ENCODE data around the gene NUP188. TPM values are rescaled to one million over a fixed set of nuclear protein-coding genes. Genes with fewer than 3 reads are reported as not detected.

The NUP188 gene
- total RNA-seq, 1 donor from 2014 or later = 63.6 TPM

DNA sequence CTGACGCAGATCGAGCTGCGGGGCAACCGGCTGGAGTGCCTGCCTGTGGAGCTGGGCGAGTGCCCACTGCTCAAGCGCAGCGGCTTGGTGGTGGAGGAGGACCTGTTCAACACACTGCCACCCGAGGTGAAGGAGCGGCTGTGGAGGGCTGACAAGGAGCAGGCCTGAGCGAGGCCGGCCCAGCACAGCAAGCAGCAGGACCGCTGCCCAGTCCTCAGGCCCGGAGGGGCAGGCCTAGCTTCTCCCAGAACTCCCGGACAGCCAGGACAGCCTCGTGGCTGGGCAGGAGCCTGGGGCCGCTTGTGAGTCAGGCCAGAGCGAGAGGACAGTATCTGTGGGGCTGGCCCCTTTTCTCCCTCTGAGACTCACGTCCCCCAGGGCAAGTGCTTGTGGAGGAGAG, 31.3 kb upstream of the NUP188 start:
- H3K27me3 Mint-ChIP-seq (ENCODE audit: unreplicated experiment) = peaks cover 18% of the 10 kb centered on the region
- H3K9me3 Mint-ChIP-seq (ENCODE audit: unreplicated experiment) = peaks cover 10% of the 10 kb centered on the region
- no peak overlapping the region for H3K27ac Mint-ChIP-seq (ENCODE audit: unreplicated experiment)
- no peak for DNase-seq
- H3K4me3 Mint-ChIP-seq (ENCODE audit: unreplicated experiment) = no peak overlapping the region
- TF ChIP-seq, protein P1, sequence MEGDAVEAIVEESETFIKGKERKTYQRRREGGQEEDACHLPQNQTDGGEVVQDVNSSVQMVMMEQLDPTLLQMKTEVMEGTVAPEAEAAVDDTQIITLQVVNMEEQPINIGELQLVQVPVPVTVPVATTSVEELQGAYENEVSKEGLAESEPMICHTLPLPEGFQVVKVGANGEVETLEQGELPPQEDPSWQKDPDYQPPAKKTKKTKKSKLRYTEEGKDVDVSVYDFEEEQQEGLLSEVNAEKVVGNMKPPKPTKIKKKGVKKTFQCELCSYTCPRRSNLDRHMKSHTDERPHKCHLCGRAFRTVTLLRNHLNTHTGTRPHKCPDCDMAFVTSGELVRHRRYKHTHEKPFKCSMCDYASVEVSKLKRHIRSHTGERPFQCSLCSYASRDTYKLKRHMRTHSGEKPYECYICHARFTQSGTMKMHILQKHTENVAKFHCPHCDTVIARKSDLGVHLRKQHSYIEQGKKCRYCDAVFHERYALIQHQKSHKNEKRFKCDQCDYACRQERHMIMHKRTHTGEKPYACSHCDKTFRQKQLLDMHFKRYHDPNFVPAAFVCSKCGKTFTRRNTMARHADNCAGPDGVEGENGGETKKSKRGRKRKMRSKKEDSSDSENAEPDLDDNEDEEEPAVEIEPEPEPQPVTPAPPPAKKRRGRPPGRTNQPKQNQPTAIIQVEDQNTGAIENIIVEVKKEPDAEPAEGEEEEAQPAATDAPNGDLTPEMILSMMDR (IDR thresholded peaks at IDR 0.05; ENCODE audit: partially characterized antibody, unreplicated experiment) = no peak
- H3K36me3 Mint-ChIP-seq (ENCODE audit: unreplicated experiment) = no peaks in the 10 kb centered on the region
- peaks cover 16% of the 10 kb centered on the region for H3K4me1 Mint-ChIP-seq (ENCODE audit: low read depth, unreplicated experiment)

DNA sequence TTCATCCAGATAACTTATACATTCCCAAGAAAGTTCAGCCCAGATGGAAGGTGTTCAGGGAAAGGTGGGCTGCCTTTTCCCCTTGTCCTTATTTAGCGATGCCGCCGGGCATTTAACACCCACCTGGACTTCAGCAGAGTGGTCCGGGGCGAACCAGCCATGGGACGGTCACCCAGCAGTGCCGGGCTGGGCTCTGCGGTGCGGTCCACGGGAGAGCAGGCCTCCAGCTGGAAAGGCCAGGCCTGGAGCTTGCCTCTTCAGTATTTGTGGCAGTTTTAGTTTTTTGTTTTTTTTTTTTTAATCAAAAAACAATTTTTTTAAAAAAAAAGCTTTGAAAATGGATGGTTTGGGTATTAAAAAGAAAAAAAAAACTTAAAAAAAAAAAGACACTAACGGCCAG, 30.8 kb upstream of the NUP188 start:
- H3K9me3 Mint-ChIP-seq (ENCODE audit: unreplicated experiment) = peaks cover 10% of the 10 kb centered on the region
- H3K36me3 Mint-ChIP-seq (ENCODE audit: unreplicated experiment) = no peaks in the 10 kb centered on the region
- no peak for DNase-seq
- TF ChIP-seq, protein P1 (IDR thresholded peaks at IDR 0.05; ENCODE audit: partially characterized antibody, unreplicated experiment) = no peak
- peaks cover 19% of the 10 kb centered on the region for H3K4me1 Mint-ChIP-seq (ENCODE audit: low read depth, unreplicated experiment)
- H3K4me3 Mint-ChIP-seq (ENCODE audit: unreplicated experiment) = no peak overlapping the region
- peaks cover 18% of the 10 kb centered on the region for H3K27me3 Mint-ChIP-seq (ENCODE audit: unreplicated experiment)
- H3K27ac Mint-ChIP-seq (ENCODE audit: unreplicated experiment) = no peak overlapping the region

DNA sequence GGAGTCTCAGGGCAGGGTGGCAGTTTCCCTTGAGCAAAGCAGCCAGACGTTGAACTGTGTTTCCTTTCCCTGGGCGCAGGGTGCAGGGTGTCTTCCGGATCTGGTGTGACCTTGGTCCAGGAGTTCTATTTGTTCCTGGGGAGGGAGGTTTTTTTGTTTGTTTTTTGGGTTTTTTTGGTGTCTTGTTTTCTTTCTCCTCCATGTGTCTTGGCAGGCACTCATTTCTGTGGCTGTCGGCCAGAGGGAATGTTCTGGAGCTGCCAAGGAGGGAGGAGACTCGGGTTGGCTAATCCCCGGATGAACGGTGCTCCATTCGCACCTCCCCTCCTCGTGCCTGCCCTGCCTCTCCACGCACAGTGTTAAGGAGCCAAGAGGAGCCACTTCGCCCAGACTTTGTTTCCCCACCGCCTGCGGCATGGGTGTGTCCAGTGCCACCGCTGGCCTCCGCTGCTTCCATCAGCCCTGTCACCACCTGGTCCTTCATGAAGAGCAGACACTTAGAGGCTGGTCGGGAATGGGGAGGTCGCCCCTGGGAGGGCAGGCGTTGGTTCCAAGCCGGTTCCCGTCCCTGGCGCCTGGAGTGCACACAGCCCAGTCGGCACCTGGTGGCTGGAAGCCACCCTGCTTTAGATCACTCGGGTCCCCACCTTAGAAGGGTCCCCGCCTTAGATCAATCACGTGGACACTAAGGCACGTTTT, 30.2 kb upstream of the NUP188 start:
- peaks cover 10% of the 10 kb centered on the region for H3K9me3 Mint-ChIP-seq (ENCODE audit: unreplicated experiment)
- peaks cover 22% of the 10 kb centered on the region for H3K4me1 Mint-ChIP-seq (ENCODE audit: low read depth, unreplicated experiment)
- no peak overlapping the region for H3K27ac Mint-ChIP-seq (ENCODE audit: unreplicated experiment)
- no peak overlapping the region for H3K4me3 Mint-ChIP-seq (ENCODE audit: unreplicated experiment)
- H3K36me3 Mint-ChIP-seq (ENCODE audit: unreplicated experiment) = no peaks in the 10 kb centered on the region
- peaks cover 18% of the 10 kb centered on the region for H3K27me3 Mint-ChIP-seq (ENCODE audit: unreplicated experiment)
- TF ChIP-seq, protein P1 (IDR thresholded peaks at IDR 0.05; ENCODE audit: partially characterized antibody, unreplicated experiment) = no peak
- no peak for DNase-seq

DNA sequence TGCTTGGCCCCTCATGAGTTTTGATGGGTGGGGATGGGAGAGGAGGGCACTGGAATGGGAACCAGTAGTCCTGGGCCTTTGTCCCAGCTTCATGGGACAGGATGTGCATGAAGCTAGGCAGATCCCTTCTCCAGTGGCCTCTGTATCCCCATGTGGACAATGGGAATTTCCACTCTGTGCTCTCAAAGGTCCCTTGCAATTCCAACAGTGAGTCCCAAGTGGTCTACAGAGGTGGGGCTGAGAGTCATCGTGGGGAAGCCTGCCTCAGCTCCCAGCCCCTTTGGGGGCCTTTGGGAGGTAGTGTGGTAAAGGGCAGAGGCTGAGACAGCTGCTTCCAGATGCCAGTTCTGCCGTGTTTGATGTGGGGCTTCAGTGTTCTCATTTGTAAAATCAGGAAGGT, 28.6 kb upstream of the NUP188 start:
- Mint-ChIP-seq H3K27ac (ENCODE audit: unreplicated experiment) (no peak overlapping the region), H3K36me3 (ENCODE audit: unreplicated experiment) (no peaks in the 10 kb centered on the region), H3K4me1 (ENCODE audit: low read depth, unreplicated experiment) (peaks cover 15% of the 10 kb centered on the region), H3K27me3 (ENCODE audit: unreplicated experiment) (peaks cover 14% of the 10 kb centered on the region), H3K9me3 (ENCODE audit: unreplicated experiment) (peaks cover 7% of the 10 kb centered on the region), H3K4me3 (ENCODE audit: unreplicated experiment) (no peak overlapping the region)
- TF ChIP-seq, protein P1 (IDR thresholded peaks at IDR 0.05; ENCODE audit: partially characterized antibody, unreplicated experiment) = no peak
- DNase-seq = no peak

DNA sequence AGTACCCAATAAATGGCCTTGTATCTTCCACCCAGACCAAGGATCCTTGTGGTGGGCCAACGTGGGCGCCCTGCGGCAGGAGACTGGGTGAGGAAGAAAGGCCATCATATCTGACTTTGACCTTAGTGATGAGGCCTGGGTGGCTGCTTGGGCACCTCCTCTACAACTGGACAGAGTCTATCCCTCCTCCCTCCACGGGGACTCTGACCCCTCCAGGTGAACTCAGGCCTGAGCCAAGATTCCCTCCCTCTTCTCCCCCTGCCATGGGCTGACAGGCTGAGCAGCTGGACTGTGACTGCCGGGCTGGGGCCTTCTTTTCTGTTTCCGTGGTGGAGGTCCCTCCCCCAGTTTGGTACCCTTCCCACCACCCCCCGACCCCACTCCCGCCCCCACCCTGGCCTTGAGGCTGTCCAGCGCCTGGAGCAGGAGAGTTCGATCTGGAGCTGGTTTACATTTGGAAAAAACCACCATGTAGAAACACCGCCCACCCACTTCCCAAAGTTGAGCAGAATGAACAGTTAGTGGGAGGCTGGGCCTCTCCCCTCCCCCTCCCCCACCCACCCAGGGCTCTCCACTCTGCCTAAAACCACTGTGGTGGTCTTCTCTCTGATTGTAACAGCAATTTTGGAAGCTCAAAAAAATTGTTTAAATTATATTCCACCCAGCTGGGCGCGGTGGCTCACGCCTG, 28.0 kb upstream of the NUP188 start:
- no peaks in the 10 kb centered on the region for H3K36me3 Mint-ChIP-seq (ENCODE audit: unreplicated experiment)
- H3K27ac Mint-ChIP-seq (ENCODE audit: unreplicated experiment) = no peak overlapping the region
- peaks cover 15% of the 10 kb centered on the region for H3K4me1 Mint-ChIP-seq (ENCODE audit: low read depth, unreplicated experiment)
- TF ChIP-seq, protein P1 (IDR thresholded peaks at IDR 0.05; ENCODE audit: partially characterized antibody, unreplicated experiment) = no peak
- DNase-seq = no peak
- no peak overlapping the region for H3K4me3 Mint-ChIP-seq (ENCODE audit: unreplicated experiment)
- H3K27me3 Mint-ChIP-seq (ENCODE audit: unreplicated experiment) = peaks cover 14% of the 10 kb centered on the region
- peaks cover 7% of the 10 kb centered on the region for H3K9me3 Mint-ChIP-seq (ENCODE audit: unreplicated experiment)

Data from glutamatergic neuron (in vitro differentiated cells).